GM12865 (cell line): ENCODE data around the gene PARPBP.

ENCODE experiments used
- DNase-seq: peaks from one replicate; pipeline ENCODE4 v3.0.0; 2010; ENCODE audit warnings: low read depth
- H3K4me3 ChIP-seq: 2 replicates; pipeline ENCODE4 v1.5.1; 2011; ENCODE audit warnings: mild to moderate bottlenecking, low read depth, low read length, control low read depth
- CTCF ChIP-seq: IDR thresholded peaks from 2 replicates; pipeline ENCODE4 v1.5.1; 2011; ENCODE audit warnings: low read length, control low read depth, low read depth, inconsistent platforms; ENCODE audit not compliant: insufficient read depth; ENCODE audit errors: missing control alignments

PARPBP gene

DNA sequence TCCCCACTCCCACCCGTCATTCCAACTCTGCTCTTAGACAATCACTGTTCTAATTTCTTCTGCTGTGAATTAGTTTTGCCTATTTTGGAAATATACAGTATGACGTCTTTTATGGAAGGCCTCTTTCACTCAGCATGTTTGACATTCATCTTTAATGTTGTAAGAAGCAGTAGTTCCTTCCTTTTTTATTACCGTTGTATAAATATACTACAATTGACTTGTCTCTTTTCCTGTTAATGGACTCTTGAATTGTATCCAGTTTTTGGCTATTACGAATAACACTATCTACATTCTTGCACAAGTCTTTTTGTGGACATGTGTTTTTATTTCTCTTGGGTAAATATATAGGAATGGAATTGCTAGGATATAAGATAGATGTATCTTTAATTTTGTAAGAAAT, 82.6 kb downstream of the PARPBP start:
- TF ChIP-seq CTCF, result no peak
- no peak overlapping the region for H3K4me3 ChIP-seq
- DNase-seq, result no peak

- no peak for TF ChIP-seq CTCF
- DNase-seq, result no peak
- H3K4me3 ChIP-seq, result no peak overlapping the region
Observed at GRCh38 chr12:102204025-102204424, 84.0 kb downstream of the PARPBP start.

- no peak for TF ChIP-seq CTCF
- DNase-seq, result no peak
Observed at GRCh38 chr12:102215992-102216691, 96.2 kb downstream of the PARPBP start.

GRCh38 chr12:102220736-102221135, 100.8 kb downstream of the PARPBP start:
- DNase-seq, result no peak
- H3K4me3 ChIP-seq, result no peak overlapping the region
- no peak for TF ChIP-seq CTCF

More at GRCh38 chr12:102215992-102216691, 96.2 kb downstream of the PARPBP start:
- H3K4me3 ChIP-seq, result no peak overlapping the region

GRCh38 chr12:102227954-102228353, 108.0 kb downstream of the PARPBP start:
- H3K4me3 ChIP-seq, result no peak overlapping the region
- TF ChIP-seq CTCF, result no peak
- no peak for DNase-seq

DNA sequence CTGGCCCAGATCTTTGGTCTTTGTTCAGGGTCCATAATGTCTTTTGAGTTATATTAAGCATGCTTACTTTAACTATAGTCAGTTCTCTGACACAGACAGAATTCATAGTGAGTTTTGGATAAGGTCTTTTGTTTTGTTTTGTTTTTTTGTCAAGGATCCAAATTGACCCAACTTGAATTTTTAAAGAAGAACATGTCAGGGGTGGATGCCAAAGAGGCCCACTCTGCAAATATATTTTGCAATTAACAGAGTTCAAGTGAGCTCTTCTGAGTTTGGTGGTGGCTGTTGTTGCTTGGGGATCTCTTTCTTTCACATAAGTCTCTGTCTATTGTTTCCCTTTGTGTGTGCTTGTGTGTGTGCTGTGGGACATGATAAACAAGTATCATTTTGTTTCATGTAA, 112.1 kb downstream of the PARPBP start:
- TF ChIP-seq CTCF, result no peak
- no peak for DNase-seq
- no peak overlapping the region for H3K4me3 ChIP-seq

DNA sequence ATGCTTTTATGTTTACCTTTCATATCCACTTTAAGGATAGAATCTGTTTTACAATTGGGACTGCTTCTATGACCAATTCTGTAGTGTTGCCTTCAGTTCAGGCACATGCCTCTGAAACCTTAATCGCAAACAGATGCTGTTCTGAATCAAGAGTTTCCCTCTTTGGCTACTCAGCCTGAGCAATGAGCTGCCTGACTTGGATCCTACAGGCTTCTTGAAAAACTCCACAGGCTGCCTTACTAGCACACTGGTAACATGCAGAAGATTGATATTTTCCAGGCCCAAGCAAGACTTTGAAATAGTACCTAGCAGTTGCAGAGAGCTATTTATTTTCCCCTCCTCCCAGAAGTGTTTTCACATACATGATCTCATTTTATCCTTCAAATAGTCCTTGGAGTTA, 112.5 kb downstream of the PARPBP start:
- DNase-seq, result no peak
- no peak overlapping the region for H3K4me3 ChIP-seq
- no peak for TF ChIP-seq CTCF
